GM21529 (cell line): ENCODE results near the gene RNF114.
"Not testable (repeated sequence)": the region's sequence is repeated elsewhere in the genome, so short reads cannot be mapped to it uniquely, and the experiment has no call there.

Experiments used
- ATAC-seq: cut with Tn5 transposase; IDR thresholded peaks from one replicate; pipeline ENCODE4 v1.9.1; 2021; ENCODE audit not compliant: unreplicated experiment

The RNF114 gene

GRCh38 chr20:49961413-49961812 is 25.2 kb downstream of the RNF114 start:
- no peak for ATAC-seq

- ATAC-seq, result no peak
Observed at GRCh38 chr20:49964964-49965780, 29.0 kb downstream of the RNF114 start.

GRCh38 chr20:49965781-49966305 is 29.6 kb downstream of the RNF114 start:
- no peak for ATAC-seq

- no peak for ATAC-seq
Observed at GRCh38 chr20:49966861-49967260, 30.7 kb downstream of the RNF114 start.

- ATAC-seq, result no peak
Observed at GRCh38 chr20:49969234-49969633, 33.0 kb downstream of the RNF114 start.

DNA sequence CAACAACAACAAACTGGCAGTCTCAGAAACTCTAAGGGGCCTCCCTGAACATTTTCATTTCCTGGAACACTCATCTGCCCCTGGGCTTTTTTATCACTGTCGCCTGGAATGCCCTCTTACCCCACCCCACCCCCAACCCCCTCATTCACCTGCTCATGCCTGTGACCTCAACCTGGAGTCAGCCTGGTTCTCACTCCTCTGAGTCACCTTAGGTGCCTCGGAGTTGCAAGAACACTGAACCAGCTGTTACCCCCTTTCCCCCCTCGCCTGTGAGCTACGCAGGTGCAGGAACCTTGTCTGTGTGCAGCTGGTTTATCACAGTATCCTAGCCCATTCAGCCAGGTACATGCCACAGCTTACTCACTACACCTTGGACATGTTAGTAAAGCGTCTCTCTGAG is 33.7 kb downstream of the RNF114 start:
- ATAC-seq, result no peak

GRCh38 chr20:49970498-49970897 is 34.3 kb downstream of the RNF114 start:
- no peak for ATAC-seq

- ATAC-seq, result no peak
Observed at GRCh38 chr20:49973981-49974380, 37.8 kb downstream of the RNF114 start.

DNA sequence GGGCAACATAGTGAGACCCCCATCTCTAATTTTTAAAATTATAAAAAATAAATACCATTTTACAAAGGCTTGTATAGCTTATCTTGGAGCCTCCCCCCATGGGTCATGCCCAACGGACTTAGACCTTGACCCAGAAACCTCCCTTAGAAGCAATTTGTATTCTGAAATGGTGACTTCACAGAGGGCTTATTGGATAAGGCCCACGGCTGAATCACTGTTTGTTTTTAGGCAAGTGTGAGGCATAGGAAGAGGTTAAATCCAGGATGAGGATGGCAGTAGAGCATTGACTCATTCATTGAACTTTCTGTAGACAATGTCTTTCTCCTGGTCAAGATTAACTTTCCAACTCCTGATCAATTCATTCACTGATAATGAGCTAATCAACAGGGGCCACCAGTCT is 40.3 kb downstream of the RNF114 start:
- ATAC-seq, result no peak

DNA sequence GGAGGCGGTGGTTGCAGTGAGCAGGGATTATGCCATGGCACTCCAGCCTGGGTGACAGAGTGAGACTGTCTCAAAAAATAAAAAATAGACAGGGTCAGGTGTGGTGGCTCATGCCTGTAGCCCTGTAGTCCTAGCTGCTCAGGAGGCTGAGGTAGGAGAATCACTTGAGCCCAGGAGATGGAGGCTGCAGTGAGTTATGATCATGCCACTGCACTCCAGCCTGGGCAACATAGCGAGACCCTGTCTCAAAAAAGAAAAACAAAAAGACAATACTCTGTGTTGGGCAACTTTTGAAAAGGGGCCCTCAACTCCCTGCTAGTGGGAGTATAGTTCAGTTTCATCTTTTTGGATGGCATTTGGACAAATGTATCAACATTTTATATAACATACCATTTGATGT is 41.5 kb downstream of the RNF114 start:
- not testable (repeated sequence) for ATAC-seq

GRCh38 chr20:49978685-49979029 is 42.5 kb downstream of the RNF114 start:
- no peak for ATAC-seq

- ATAC-seq, result peak; percentile 41
Observed at GRCh38 chr20:49979030-49979832, 43.0 kb downstream of the RNF114 start.

DNA sequence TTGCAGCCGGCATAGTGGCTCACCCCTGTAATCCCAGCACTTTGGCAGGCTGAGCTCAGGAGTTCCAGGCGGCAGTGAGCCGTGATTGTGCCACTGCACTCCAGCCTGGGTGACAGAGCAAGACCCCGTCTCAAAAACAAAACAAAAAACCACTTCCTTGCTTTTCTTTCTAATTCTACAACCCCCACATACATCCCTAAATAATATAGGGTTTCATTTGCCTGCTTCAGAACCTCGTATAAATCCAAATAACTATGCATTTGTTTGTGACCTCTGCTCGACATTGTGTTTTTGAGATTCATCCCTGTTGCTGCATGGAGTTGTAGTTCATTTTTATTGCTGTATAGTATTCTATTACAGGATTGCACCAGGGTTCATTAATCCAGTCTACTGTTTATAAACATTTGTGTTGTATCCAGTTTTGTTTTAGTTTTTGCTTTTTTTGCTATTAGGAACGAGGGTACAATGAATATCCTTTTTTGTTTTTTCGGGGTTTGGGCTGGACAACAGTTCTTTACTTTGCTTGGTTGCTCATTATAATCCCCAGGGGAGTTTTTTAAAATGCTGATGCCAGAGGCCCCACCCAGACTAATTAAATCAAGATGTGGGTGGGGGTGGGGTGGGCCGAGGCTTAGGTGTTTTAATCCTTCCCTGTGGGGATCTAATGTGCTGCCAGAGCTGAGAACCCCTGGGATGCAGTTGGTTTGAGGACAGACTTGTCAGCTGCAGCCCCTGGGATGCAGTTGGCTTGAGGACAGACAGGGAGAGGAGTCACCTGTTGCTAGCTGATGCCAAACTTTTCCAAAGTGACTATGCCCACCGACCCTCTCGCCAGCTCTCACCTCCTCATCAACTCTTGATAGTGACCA is 44.2 kb downstream of the RNF114 start:
- ATAC-seq, result no peak

DNA sequence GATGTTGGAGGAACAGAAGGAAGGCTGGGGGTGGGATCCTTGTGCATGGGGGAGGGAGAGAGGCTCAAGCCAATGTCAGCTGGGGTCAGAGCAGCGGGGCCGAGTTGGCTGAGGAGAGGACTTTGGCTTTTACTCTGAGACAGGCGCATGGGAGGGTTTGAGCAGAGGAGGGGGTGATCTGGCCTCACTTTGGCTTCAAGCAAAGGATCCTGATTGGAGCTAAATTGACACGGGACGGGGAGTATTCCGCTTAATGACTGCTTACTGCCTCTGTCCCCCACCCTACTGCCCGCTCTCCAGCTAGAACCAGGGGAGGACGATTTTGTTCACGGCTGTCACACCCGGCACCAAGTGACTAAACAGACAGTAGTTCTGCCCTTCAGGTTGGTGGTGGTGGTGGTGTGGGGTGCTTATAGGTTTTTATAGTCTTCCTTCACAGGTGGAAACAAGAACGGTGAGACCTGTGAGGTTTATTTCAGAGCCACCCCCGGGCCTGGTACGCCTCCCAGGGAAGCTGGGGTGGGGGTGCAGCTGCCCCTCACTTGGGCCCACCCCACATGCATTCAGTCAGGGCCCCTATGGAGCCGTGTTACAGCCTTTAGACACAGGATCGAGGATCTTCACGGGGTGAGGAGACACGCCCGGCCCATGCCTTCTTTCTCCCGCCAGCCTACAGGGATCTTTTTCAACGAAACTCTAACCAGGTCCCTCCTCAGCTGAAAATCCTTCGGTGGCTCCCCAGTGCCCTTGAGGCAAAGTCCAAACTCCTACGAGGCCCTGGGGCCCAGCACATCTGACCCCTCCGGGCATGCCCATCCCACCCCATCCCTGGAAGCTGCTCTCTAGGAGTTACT is 45.2 kb downstream of the RNF114 start:
- no peak for ATAC-seq

DNA sequence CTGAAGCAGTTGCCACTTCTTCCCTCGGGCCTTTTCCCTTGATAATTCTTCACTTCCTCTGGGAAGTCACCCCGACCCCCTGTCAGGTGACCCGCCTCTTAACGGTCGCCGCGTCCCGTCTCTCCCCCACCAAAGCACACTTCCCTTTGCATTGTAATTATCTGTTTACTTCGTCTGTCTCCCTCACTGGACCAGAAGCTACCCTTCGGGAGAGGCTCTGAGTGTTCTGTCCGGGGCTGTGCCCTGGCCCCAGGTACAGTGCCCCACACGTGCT is 45.8 kb downstream of the RNF114 start:
- no peak for ATAC-seq

DNA sequence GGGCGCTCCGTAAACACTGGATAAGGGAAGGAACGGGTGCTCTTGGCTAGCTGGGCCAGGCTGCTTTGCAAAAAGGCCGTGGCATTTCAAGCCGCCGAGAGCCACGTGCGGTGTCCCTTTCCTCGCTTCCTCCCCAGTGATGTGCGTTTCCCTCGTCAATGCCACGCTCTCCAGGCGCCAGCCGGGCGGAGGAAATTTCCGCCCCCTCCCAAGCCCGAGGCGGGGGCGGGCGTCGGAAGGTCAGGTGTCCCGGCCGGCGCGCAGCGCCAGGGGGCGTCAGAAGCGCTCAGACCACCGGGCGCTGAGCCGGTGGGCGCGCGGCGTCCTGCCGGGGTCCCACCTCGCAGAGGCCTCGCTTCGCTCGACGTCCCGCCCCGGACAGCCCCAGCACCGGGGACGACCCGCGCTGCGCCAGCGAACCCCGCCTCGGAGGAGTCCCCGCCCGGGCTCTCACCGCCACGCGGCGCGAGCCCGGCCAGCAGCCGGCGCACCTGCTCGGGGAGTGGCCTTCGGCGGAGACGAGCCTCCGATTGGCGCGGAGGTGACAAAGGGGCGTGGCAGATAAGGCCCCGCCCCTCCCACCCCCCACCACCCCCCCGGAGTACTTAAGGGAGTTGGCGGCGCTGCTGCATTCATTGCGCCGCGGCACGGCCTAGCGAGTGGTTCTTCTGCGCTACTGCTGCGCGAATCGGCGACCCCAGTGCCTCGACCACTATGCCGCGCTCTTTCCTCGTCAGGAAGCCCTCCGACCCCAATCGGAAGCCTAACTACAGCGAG is 46.3 kb downstream of the RNF114 start, which contains the start of gene SNAI1:
TSS of gene SNAI1 (plus strand) at position 635 of the 777 bp plus-strand sequence. CDS start at position 715, 80 bp downstream.
- peak; percentile 73 for ATAC-seq

GRCh38 chr20:49983123-49983847 is 47.1 kb downstream of the RNF114 start:
- no peak for ATAC-seq

DNA sequence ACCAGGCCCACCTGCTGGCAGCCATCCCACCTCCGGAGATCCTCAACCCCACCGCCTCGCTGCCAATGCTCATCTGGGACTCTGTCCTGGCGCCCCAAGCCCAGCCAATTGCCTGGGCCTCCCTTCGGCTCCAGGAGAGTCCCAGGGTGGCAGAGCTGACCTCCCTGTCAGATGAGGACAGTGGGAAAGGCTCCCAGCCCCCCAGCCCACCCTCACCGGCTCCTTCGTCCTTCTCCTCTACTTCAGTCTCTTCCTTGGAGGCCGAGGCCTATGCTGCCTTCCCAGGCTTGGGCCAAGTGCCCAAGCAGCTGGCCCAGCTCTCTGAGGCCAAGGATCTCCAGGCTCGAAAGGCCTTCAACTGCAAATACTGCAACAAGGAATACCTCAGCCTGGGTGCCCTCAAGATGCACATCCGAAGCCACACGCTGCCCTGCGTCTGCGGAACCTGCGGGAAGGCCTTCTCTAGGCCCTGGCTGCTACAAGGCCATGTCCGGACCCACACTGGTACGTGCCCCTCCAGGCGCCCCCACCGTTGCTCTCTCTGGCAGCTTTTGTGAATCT is 47.7 kb downstream of the RNF114 start:
- ATAC-seq, result no peak
